OCI-LY7 (cell line): Measurements from ENCODE around the gene CREB5.

Experiments used
- CTCF ChIP-seq: fragments of 200-600 bp; sonication (generic); conservative IDR thresholded peaks from 2 replicates; pipeline ENCODE4 v1.5.1; 2014; ENCODE audit warnings: mild to moderate bottlenecking, antibody characterized with exemption, low read length, moderate library complexity, mixed read lengths
- EZH2phosphoT487 ChIP-seq: fragments of 200-600 bp; sonication (generic); IDR thresholded peaks from 2 replicates; pipeline ENCODE4 v1.6.1; 2018; ENCODE audit warnings: low read depth, borderline replicate concordance, mild to moderate bottlenecking, mixed run types, antibody characterized with exemption, low read length, moderate library complexity, mixed read lengths

DNA sequence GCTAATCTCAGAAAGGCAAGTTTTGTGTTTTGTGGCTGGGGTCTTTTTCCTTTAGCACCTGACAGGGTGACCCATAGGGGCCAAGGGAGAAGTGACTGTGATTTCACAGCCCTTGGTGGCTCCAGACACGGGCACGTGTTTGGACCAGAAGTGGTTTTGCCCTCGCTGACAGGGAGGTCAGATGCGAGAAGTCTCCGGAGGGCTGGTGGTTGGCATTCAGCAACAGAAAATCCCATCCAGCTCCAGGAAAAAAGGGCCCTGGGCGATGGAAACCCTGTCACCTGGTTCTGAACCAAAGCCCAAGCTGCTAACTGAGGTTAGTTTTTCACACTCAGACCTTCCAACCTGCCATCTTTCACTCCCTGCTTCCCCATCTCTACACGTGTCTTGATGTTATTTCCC, 272.9 kb downstream of the CREB5 start:
- TF ChIP-seq CTCF (no peak), EZH2phosphoT487 (no peak)
